K562 (cell line): ENCODE measurements around the gene MAP1S. TPM values are rescaled to one million over a fixed set of nuclear protein-coding genes. Genes with fewer than 3 reads are reported as not detected.

Experiments
- ARID2 ChIP-seq: fragments of 450-650 bp; IDR thresholded peaks from 2 replicates; pipeline ENCODE4 v1.6.1; 2017; ENCODE audit warnings: antibody characterized with exemption, mild to moderate bottlenecking
- BACH1 ChIP-seq: fragments of 200-800 bp; sonication (Bioruptor generic); IDR thresholded peaks from 2 replicates; pipeline ENCODE4 v1.6.1; 2016; ENCODE audit warnings: missing genetic modification characterization, missing compliant biosample characterization
- CBX3 ChIP-seq, 2 experiments: IDR thresholded peaks; 1 replicate in 1 of 2; 2 replicates in 1 of 2; pipeline ENCODE4 v1.6.1; 2012; ENCODE audit warnings: inconsistent platforms in 2 of 2, low read length in 2 of 2, borderline replicate concordance in 1 of 2, control low read depth in 1 of 2
- DPF2 ChIP-seq: fragments of 450-650 bp; IDR thresholded peaks from 2 replicates; pipeline ENCODE4 v1.6.1; 2016
- HSF4 ChIP-seq: fragments of 250-450 bp; sonication (Bioruptor Pico); IDR thresholded peaks from 2 replicates; pipeline ENCODE4 v2.1.2; 2022; ENCODE audit warnings: mild to moderate bottlenecking, moderate library complexity, borderline replicate concordance
- KDM4B ChIP-seq, 2 experiments: fragments of 450-650 bp in 1 of 2; sonication (generic) in 1 of 2; IDR thresholded peaks; 2 replicates each; pipeline ENCODE4 v1.6.1; 2016 to 2017; ENCODE audit warnings: borderline replicate concordance in 2 of 2, antibody characterized with exemption in 1 of 2, low read depth in 1 of 2, mild to moderate bottlenecking in 1 of 2
- KLF13 ChIP-seq: fragments of 450-650 bp; IDR thresholded peaks from 2 replicates; pipeline ENCODE4 v1.6.1; 2016; ENCODE audit warnings: missing genetic modification characterization, low read depth, mild to moderate bottlenecking, missing compliant biosample characterization, moderate library complexity, borderline replicate concordance
- NR3C1 ChIP-seq: sonication (generic); formaldehyde crosslinking; IDR thresholded peaks from 2 replicates; pipeline ENCODE4 v1.8.1; 2022; ENCODE audit warnings: missing genetic modification reagents
- OTX1 ChIP-seq: fragments of 450-650 bp; formaldehyde crosslinking; IDR thresholded peaks from 2 replicates; pipeline ENCODE4 v1.4.0; 2022; ENCODE audit warnings: mild to moderate bottlenecking
- PHB ChIP-seq: fragments of 250-450 bp; sonication (Bioruptor Pico); IDR thresholded peaks from 2 replicates; pipeline ENCODE4 v1.5.0; 2021
- POLR3G ChIP-seq: IDR thresholded peaks from 2 replicates; pipeline ENCODE4 v1.6.1; 2011; ENCODE audit not compliant: insufficient read length, insufficient replicate concordance; ENCODE audit errors: extremely low read depth
- PURB ChIP-seq: sonication (generic); formaldehyde crosslinking; IDR thresholded peaks from 2 replicates; pipeline ENCODE4 v1.9.0; 2021; ENCODE audit warnings: low read depth, mild to moderate bottlenecking, missing genetic modification reagents
- WHSC1 ChIP-seq: IDR thresholded peaks from one replicate; pipeline ENCODE4 v1.6.1; 2012; ENCODE audit warnings: low read length, control low read depth, inconsistent platforms
- YY1 ChIP-seq, 3 experiments: IDR thresholded peaks; 2 replicates each; pipeline ENCODE4 v1.6.1; 2011; ENCODE audit warnings: low read length in 2 of 3, mild to moderate bottlenecking in 2 of 3, moderate library complexity in 2 of 3, borderline replicate concordance in 1 of 3, control low read depth in 1 of 3, low read depth in 1 of 3; ENCODE audit not compliant: insufficient read depth in 3 of 3, insufficient replicate concordance in 2 of 3, control insufficient read depth in 1 of 3, insufficient read length in 1 of 3; ENCODE audit errors: extremely low read depth in 1 of 3
- ZKSCAN3 ChIP-seq: fragments of 250-450 bp; sonication (Bioruptor Pico); IDR thresholded peaks from 2 replicates; pipeline ENCODE4 v1.4.0; 2020
- ZNF253 ChIP-seq: fragments of 250-450 bp; sonication (Bioruptor Pico); conservative IDR thresholded peaks from 2 replicates; pipeline ENCODE4 v1.6.1; 2021; ENCODE audit warnings: mild to moderate bottlenecking
- ZNF551 ChIP-seq: fragments of 250-450 bp; sonication (Bioruptor Pico); IDR thresholded peaks from 2 replicates; pipeline ENCODE4 v1.5.0; 2021; ENCODE audit warnings: mild to moderate bottlenecking, moderate library complexity
- polyA plus RNA-seq, 8 experiments: library from polyadenylated mRNA; depleted of rRNA in 4 of 8; stranded (reverse) in 5 of 8; unstranded in 3 of 8; fragments of >200 nt; fragmentation: Nextera tagmentation in 2 of 8; fragmentation: Illumina TruSeq in 1 of 8; extraction: Ambion mirVana in 2 of 8; extraction: Trizol in 1 of 8; gene quantifications; 2 replicates each; pipeline versions ENCODE4 v1.2.1 to v1.2.3, GENCODE V29; 2011 to 2014; ENCODE audit warnings: inconsistent platforms in 1 of 8, missing spikeins in 1 of 8
- total RNA-seq, 7 experiments: library from RNA; depleted of rRNA in 6 of 7; stranded (reverse); fragments of >200 nt in 6 of 7; fragmentation: Illumina TruSeq in 2 of 7; extraction: Trizol in 2 of 7; gene quantifications; 2 replicates each; pipeline versions ENCODE4 v1.2.1 to v1.2.3, GENCODE V29; 2011 to 2021; ENCODE audit warnings: low replicate concordance in 1 of 7
- TF ChIP-seq, protein P1 (sequence below): fragments of 250-450 bp; sonication (Bioruptor Pico); IDR thresholded peaks from 2 replicates; pipeline ENCODE4 v1.6.1; 2021; ENCODE audit warnings: mild to moderate bottlenecking
- TF ChIP-seq, protein P2 (sequence below): fragments of 250-450 bp; sonication (Bioruptor Pico); IDR thresholded peaks from 2 replicates; pipeline ENCODE4 v1.5.0; 2020; ENCODE audit warnings: mild to moderate bottlenecking, borderline replicate concordance
- TF ChIP-seq, protein P3 (sequence below): fragments of 450-650 bp; IDR thresholded peaks from 2 replicates; pipeline ENCODE4 v1.6.1; 2016
- TF ChIP-seq, protein P4 (sequence below): sonication (generic); formaldehyde crosslinking; IDR thresholded peaks from 2 replicates; pipeline ENCODE4 v1.8.0; 2022; ENCODE audit warnings: mild to moderate bottlenecking, missing genetic modification reagents, borderline replicate concordance
- TF ChIP-seq, protein P5 (sequence below): fragments of 250-450 bp; sonication (Bioruptor Pico); IDR thresholded peaks from 2 replicates; pipeline ENCODE4 v1.8.0; 2021; ENCODE audit warnings: borderline replicate concordance, mild to moderate bottlenecking, moderate library complexity; ENCODE audit not compliant: poor library complexity, severe bottlenecking

Gene MAP1S
- total and polyA plus RNA-seq, 9 of the 15 experiments (the other 6 are each of a cell fraction or from before 2014, with no cell fraction given) = 2.0 to 81.0 (median 9.5) TPM

DNA sequence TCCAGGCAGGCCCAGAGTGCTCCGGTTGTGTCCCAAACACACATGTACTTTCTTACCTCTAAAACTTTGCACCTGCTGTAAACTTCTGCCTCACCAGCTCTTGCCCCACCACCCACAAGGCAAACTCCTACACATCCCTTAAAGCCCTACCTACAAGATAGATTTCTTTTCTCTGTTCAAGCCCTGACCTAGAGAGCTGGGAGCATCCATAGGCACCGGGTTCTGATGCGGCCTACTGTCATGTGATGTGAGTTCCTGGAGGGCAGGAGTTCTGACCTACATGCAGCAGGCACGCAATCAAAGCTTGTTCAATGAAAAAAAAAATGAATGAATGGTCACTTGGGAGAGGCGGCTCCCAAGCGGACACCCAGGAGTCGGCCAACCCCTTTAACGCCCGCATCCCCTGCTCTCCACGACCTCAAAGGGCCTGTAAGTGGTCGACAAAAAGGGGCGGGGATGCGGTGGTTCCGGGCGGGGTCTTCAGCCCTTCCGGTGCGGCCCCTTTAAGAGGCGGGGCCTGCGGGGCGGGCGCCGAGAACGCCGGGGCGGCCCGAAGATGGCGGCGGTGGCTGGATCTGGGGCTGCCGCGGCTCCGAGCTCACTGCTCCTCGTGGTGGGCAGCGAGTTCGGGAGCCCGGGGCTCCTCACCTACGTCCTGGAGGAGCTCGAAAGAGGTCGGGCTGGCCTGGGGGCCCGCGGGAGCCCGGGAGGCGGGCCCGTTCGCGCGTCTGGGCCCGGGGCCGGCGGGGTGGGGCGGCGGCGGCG, at the start of gene MAP1S (continued):
- no peak for TF ChIP-seq HSF4 (CRISPR knock-in tag)
- no peak for TF ChIP-seq BACH1 (tag)
- TF ChIP-seq, protein P1, sequence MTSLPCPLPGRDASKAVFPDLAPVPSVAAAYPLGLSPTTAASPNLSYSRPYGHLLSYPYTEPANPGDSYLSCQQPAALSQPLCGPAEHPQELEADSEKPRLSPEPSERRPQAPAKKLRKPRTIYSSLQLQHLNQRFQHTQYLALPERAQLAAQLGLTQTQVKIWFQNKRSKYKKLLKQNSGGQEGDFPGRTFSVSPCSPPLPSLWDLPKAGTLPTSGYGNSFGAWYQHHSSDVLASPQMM (CRISPR knock-in tag) = no peak
- TF ChIP-seq, protein P2, sequence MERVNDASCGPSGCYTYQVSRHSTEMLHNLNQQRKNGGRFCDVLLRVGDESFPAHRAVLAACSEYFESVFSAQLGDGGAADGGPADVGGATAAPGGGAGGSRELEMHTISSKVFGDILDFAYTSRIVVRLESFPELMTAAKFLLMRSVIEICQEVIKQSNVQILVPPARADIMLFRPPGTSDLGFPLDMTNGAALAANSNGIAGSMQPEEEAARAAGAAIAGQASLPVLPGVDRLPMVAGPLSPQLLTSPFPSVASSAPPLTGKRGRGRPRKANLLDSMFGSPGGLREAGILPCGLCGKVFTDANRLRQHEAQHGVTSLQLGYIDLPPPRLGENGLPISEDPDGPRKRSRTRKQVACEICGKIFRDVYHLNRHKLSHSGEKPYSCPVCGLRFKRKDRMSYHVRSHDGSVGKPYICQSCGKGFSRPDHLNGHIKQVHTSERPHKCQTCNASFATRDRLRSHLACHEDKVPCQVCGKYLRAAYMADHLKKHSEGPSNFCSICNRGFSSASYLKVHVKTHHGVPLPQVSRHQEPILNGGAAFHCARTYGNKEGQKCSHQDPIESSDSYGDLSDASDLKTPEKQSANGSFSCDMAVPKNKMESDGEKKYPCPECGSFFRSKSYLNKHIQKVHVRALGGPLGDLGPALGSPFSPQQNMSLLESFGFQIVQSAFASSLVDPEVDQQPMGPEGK (CRISPR knock-in tag) = no peak
- no peak for TF ChIP-seq KDM4B (IDR thresholded peaks at IDR 0.05; ENCODE audit: borderline replicate concordance in 2 of 2, low read depth in 1 of 2)
- TF ChIP-seq ZNF253 (CRISPR knock-in tag) = no peak
- no peak for TF ChIP-seq OTX1 (CRISPR knock-in tag)
- TF ChIP-seq, protein P3, sequence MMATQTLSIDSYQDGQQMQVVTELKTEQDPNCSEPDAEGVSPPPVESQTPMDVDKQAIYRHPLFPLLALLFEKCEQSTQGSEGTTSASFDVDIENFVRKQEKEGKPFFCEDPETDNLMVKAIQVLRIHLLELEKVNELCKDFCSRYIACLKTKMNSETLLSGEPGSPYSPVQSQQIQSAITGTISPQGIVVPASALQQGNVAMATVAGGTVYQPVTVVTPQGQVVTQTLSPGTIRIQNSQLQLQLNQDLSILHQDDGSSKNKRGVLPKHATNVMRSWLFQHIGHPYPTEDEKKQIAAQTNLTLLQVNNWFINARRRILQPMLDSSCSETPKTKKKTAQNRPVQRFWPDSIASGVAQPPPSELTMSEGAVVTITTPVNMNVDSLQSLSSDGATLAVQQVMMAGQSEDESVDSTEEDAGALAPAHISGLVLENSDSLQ = no peak
- no peak for TF ChIP-seq WHSC1
- TF ChIP-seq DPF2 = no peak
- no peak for TF ChIP-seq KLF13 (tag)
- TF ChIP-seq, protein P4, sequence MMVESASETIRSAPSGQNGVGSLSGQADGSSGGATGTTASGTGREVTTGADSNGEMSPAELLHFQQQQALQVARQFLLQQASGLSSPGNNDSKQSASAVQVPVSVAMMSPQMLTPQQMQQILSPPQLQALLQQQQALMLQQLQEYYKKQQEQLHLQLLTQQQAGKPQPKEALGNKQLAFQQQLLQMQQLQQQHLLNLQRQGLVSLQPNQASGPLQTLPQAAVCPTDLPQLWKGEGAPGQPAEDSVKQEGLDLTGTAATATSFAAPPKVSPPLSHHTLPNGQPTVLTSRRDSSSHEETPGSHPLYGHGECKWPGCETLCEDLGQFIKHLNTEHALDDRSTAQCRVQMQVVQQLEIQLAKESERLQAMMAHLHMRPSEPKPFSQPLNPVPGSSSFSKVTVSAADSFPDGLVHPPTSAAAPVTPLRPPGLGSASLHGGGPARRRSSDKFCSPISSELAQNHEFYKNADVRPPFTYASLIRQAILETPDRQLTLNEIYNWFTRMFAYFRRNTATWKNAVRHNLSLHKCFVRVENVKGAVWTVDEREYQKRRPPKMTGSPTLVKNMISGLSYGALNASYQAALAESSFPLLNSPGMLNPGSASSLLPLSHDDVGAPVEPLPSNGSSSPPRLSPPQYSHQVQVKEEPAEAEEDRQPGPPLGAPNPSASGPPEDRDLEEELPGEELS (CRISPR knock-in tag) = peak; percentile 42; the same call in 1 of the 2 replicates
- TF ChIP-seq ZKSCAN3 (CRISPR knock-in tag) = no peak
- TF ChIP-seq ZNF551 (CRISPR knock-in tag) = no peak
- peak; percentile 75 to 96 (median 93) for TF ChIP-seq YY1 (IDR thresholded peaks at IDR 0.05; ENCODE audit: borderline replicate concordance in 1 of 3, control insufficient read depth in 1 of 3, extremely low read depth in 1 of 3, insufficient read depth in 3 of 3, insufficient read length in 1 of 3, insufficient replicate concordance in 2 of 3, low read depth in 1 of 3, low read length in 2 of 3)
- TF ChIP-seq, protein P5, sequence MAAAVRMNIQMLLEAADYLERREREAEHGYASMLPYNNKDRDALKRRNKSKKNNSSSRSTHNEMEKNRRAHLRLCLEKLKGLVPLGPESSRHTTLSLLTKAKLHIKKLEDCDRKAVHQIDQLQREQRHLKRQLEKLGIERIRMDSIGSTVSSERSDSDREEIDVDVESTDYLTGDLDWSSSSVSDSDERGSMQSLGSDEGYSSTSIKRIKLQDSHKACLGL (CRISPR knock-in tag) = no peak
- TF ChIP-seq ARID2 = no peak
- TF ChIP-seq POLR3G = no peak
- TF ChIP-seq CBX3 (IDR thresholded peaks at IDR 0.05; ENCODE audit: borderline replicate concordance in 1 of 2, low read length in 2 of 2) = no peak
- no peak for TF ChIP-seq PURB
- no peak for TF ChIP-seq PHB (CRISPR knock-in tag)
- no peak for TF ChIP-seq NR3C1
